Keratinocyte (primary cell): ENCODE measurements around the gene RIF1. TPM values are rescaled to one million over a fixed set of nuclear protein-coding genes. Genes with fewer than 3 reads are reported as not detected.

Experiments
- DNase-seq: peaks from one replicate; pipeline ENCODE4 v3.0.0-alpha.2; 2011; ENCODE audit warnings: low read depth, missing footprints, low spot score
- FAIRE-seq: peaks from 2 replicates; lab custom pipeline; 2011; peaks lifted over from hg19 to GRCh38; lab: Jason Lieb, UNC
- H2AFZ ChIP-seq: 2 replicates; pipeline ENCODE4 v1.6.0; 2012; ENCODE audit warnings: low read length, control low read depth, inconsistent platforms; ENCODE audit not compliant: control insufficient read depth
- H3K27ac ChIP-seq: 2 replicates; pipeline ENCODE4 v1.5.1; 2011; ENCODE audit warnings: low read length; ENCODE audit not compliant: control insufficient read depth, insufficient read depth
- H3K27me3 ChIP-seq: 3 replicates; pipeline ENCODE4 v1.6.0; 2011; ENCODE audit warnings: low read length; ENCODE audit not compliant: control insufficient read depth, insufficient read depth; ENCODE audit errors: extremely low read depth
- H3K36me3 ChIP-seq, 2 experiments: 2 replicates in 1 of 2; 3 replicates in 1 of 2; pipeline ENCODE4 v1.5.1; 2011; ENCODE audit warnings: low read length in 2 of 2, mild to moderate bottlenecking in 1 of 2; ENCODE audit not compliant: control insufficient read depth in 2 of 2, insufficient read depth in 2 of 2; ENCODE audit errors: extremely low read depth in 1 of 2
- H3K4me1 ChIP-seq: 3 replicates; pipeline ENCODE4 v1.5.1; 2011; ENCODE audit warnings: low read length; ENCODE audit not compliant: control insufficient read depth, insufficient read depth; ENCODE audit errors: extremely low read depth
- H3K4me2 ChIP-seq: 3 replicates; pipeline ENCODE4 v1.6.0; 2011; ENCODE audit warnings: low read depth, low read length; ENCODE audit not compliant: control insufficient read depth, insufficient read depth; ENCODE audit errors: extremely low read depth
- H3K4me3 ChIP-seq, 3 experiments: fragments of 200-600 bp in 1 of 3; sonication (generic) in 1 of 3; 2 replicates in 2 of 3; 3 replicates in 1 of 3; pipeline ENCODE4 v1.5.1; 2011 to 2016; ENCODE audit warnings: low read length in 3 of 3, mild to moderate bottlenecking in 3 of 3, control low read depth in 2 of 3, inconsistent platforms in 1 of 3, low read depth in 1 of 3, mixed read lengths in 1 of 3, mixed run types in 1 of 3, moderate library complexity in 1 of 3; ENCODE audit not compliant: control insufficient read depth in 2 of 3, insufficient read depth in 2 of 3; ENCODE audit errors: extremely low read depth in 1 of 3
- H3K79me2 ChIP-seq: 2 replicates; pipeline ENCODE4 v1.6.0; 2012; ENCODE audit warnings: low read length; ENCODE audit not compliant: control insufficient read depth, insufficient read depth
- H3K9ac ChIP-seq: 3 replicates; pipeline ENCODE4 v1.6.0; 2011; ENCODE audit warnings: low read length; ENCODE audit not compliant: control insufficient read depth, insufficient read depth; ENCODE audit errors: extremely low read depth
- H3K9me1 ChIP-seq: 3 replicates; pipeline ENCODE4 v1.6.0; 2011; ENCODE audit warnings: low read length; ENCODE audit not compliant: control insufficient read depth, insufficient read depth; ENCODE audit errors: extremely low read depth
- H3K9me3 ChIP-seq: 2 replicates; pipeline ENCODE4 v1.5.1; 2012; ENCODE audit warnings: low read depth, low read length; ENCODE audit not compliant: control insufficient read depth
- H4K20me1 ChIP-seq: 3 replicates; pipeline ENCODE4 v1.6.0; 2011; ENCODE audit warnings: low read length; ENCODE audit not compliant: control insufficient read depth, insufficient read depth; ENCODE audit errors: extremely low read depth
- EZH2 ChIP-seq: IDR thresholded peaks from one replicate; pipeline ENCODE4 v1.6.1; 2012; ENCODE audit warnings: inconsistent platforms, mild to moderate bottlenecking, low read length, moderate library complexity
- dilution Hi-C: fragments of 300-500 bp; cut with MboI; formaldehyde crosslinking; loops from one replicate; pipeline ENCODE4 v1.7.0; 2020; ENCODE audit warnings: low sequenced_read_pairs; ENCODE audit not compliant: extremely low pct_ligation_motif_present
- polyA plus RNA-seq, 5 experiments: library from polyadenylated mRNA; depleted of rRNA in 3 of 5; stranded (reverse) in 3 of 5; stranded (forward) in 1 of 5; unstranded in 1 of 5; fragments of >200 nt; gene quantifications; 1 replicate in 1 of 5; 2 replicates in 3 of 5; 3 replicates in 1 of 5; pipeline versions ENCODE4 v1.2.1 to v1.2.3, GENCODE V29; 2011 to 2012; ENCODE audit warnings: missing spikeins in 2 of 5, low read depth in 1 of 5, low replicate concordance in 1 of 5
- TF ChIP-seq, protein P1 (sequence below), 3 experiments: IDR thresholded peaks in 1 of 3; conservative IDR thresholded peaks in 1 of 3; optimal IDR thresholded peaks in 1 of 3; 2 replicates in 2 of 3; 3 replicates in 1 of 3; pipeline versions ENCODE3 to v1.5.1; 2011; ENCODE audit warnings: low read length in 3 of 3, mild to moderate bottlenecking in 3 of 3, moderate library complexity in 2 of 3, control low read depth in 1 of 3, inconsistent platforms in 1 of 3; ENCODE audit not compliant: insufficient read depth in 2 of 3; ENCODE audit errors: extremely low read depth in 1 of 3

RIF1 gene
- polyA plus RNA-seq, 1 donor (not counting 4 experiments of a cell fraction or from before 2014, with no cell fraction given): 11.5 TPM

DNA sequence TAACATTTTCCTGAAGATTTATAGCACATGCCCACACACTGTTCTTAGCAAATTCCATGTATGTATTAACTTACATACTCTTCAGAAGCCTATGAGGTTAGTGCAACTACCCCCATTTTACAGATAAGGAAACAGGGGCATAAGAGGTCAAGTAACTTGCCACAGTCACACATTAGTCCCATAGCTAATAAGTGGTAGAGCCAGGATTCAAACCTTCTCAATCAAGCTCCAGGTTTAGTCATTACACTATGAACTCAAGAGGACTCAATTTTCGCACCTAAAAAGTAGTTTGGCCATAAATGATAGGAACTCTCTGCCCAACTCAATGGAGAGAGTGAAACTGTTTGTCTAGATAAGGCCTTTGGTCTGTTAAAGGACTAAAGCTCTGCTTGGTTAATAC is 9.7 kb upstream of the RIF1 start:
- Histone ChIP-seq H3K79me2 (no peaks in the 10 kb centered on the region), H3K27ac (no peak overlapping the region), H2AFZ (no peak overlapping the region), H3K4me2 (no peak overlapping the region), H3K9me3 (no peaks in the 10 kb centered on the region), H3K4me1 (no peaks in the 10 kb centered on the region), H4K20me1 (no peaks in the 10 kb centered on the region), H3K4me3 (no peak overlapping the region), H3K9me1 (no peaks in the 10 kb centered on the region), H3K36me3 (no peaks in the 10 kb centered on the region), H3K27me3 (no peaks in the 10 kb centered on the region), H3K9ac (no peak overlapping the region)
- no peak for DNase-seq
- TF ChIP-seq, protein P1, sequence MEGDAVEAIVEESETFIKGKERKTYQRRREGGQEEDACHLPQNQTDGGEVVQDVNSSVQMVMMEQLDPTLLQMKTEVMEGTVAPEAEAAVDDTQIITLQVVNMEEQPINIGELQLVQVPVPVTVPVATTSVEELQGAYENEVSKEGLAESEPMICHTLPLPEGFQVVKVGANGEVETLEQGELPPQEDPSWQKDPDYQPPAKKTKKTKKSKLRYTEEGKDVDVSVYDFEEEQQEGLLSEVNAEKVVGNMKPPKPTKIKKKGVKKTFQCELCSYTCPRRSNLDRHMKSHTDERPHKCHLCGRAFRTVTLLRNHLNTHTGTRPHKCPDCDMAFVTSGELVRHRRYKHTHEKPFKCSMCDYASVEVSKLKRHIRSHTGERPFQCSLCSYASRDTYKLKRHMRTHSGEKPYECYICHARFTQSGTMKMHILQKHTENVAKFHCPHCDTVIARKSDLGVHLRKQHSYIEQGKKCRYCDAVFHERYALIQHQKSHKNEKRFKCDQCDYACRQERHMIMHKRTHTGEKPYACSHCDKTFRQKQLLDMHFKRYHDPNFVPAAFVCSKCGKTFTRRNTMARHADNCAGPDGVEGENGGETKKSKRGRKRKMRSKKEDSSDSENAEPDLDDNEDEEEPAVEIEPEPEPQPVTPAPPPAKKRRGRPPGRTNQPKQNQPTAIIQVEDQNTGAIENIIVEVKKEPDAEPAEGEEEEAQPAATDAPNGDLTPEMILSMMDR (optimal IDR thresholded peaks at IDR 0.05 in 1 of 3, IDR thresholded peaks at IDR 0.05 in 1 of 3, conservative IDR thresholded peaks at IDR 0.05 in 1 of 3; ENCODE audit: extremely low read depth in 1 of 3, insufficient read depth in 2 of 3, low read length in 3 of 3): no peak
- no peak for TF ChIP-seq EZH2
- FAIRE-seq: no peak
- dilution Hi-C loops: no loop called here

DNA sequence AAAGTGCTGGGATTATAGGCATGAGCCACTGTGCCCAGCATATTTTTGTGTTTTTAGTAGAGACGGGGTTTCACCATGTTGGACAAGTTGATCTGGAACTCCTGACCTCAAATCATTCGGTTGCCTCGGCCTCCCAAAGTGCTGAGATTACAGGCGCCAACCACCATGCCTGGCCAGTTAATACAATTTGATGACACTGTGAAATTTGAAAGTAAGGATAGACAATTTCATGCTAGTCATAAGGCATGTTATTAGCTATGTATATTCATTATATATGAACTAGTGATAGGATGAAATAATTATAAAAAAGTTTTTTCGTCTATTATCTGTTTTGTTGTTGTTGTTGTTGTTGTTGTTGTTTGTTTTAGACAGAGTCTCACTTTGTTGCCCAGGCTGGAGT is 8.6 kb upstream of the RIF1 start:
- Histone ChIP-seq H3K27me3 (no peaks in the 10 kb centered on the region), H3K4me1 (no peaks in the 10 kb centered on the region), H3K79me2 (no peaks in the 10 kb centered on the region), H3K36me3 (no peaks in the 10 kb centered on the region), H3K9me3 (no peaks in the 10 kb centered on the region), H3K4me3 (no peak overlapping the region), H2AFZ (no peak overlapping the region), H3K4me2 (no peak overlapping the region), H3K9ac (no peak overlapping the region), H3K27ac (no peak overlapping the region), H4K20me1 (no peaks in the 10 kb centered on the region), H3K9me1 (no peaks in the 10 kb centered on the region)
- FAIRE-seq: no peak
- no peak for DNase-seq
- TF ChIP-seq EZH2: no peak
- TF ChIP-seq, protein P1 (optimal IDR thresholded peaks at IDR 0.05 in 1 of 3, IDR thresholded peaks at IDR 0.05 in 1 of 3, conservative IDR thresholded peaks at IDR 0.05 in 1 of 3; ENCODE audit: extremely low read depth in 1 of 3, insufficient read depth in 2 of 3, low read length in 3 of 3): no peak
- dilution Hi-C loops: no loop called here
